ENCODE results near the gene UXS1. TPM values are rescaled to one million over a fixed set of nuclear protein-coding genes. Genes with fewer than 3 reads are reported as not detected.

UXS1 gene
- total RNA-seq, 1 donor from 2014 or later = 49.2 TPM

GRCh38 chr2:106097038-106098000, 96.8 kb downstream of the UXS1 start:
- Mint-ChIP-seq H3K9me3 (ENCODE audit: unreplicated experiment) (no peaks in the 10 kb centered on the region), H3K4me1 (ENCODE audit: low read depth, unreplicated experiment) (no peaks in the 10 kb centered on the region), H3K27me3 (ENCODE audit: low read depth, unreplicated experiment) (no peaks in the 10 kb centered on the region), H3K36me3 (ENCODE audit: low read depth, unreplicated experiment) (peaks cover 9% of the 10 kb centered on the region), H3K27ac (ENCODE audit: unreplicated experiment) (no peak overlapping the region), H3K4me3 (ENCODE audit: unreplicated experiment) (no peak overlapping the region)
- no peaks in the 10 kb centered on the region for H3K79me2 ChIP-seq (ENCODE audit: insufficient read depth, low read length)
- no peaks in the 10 kb centered on the region for H3K9me3 ChIP-seq (ENCODE audit: insufficient read depth, low read depth, low read length)
- no peak overlapping the region for H3K4me2 ChIP-seq (ENCODE audit: low read length)
- DNase-seq (ENCODE audit: low read depth) = no peak
- H4K20me1 ChIP-seq (ENCODE audit: insufficient read depth, low read length) = no peaks in the 10 kb centered on the region
- no peak overlapping the region for H3K4me3 ChIP-seq (ENCODE audit: insufficient read depth, low read depth, low read length)
- H3K27me3 ChIP-seq (ENCODE audit: insufficient read depth, low read length) = no peaks in the 10 kb centered on the region
- H3K27ac ChIP-seq (ENCODE audit: low read depth, low read length) = no peak overlapping the region
- TF ChIP-seq CTCF (IDR thresholded peaks at IDR 0.05; ENCODE audit: insufficient read depth, low read depth, low read length) = no peak
- no peak for FAIRE-seq
- no peaks in the 10 kb centered on the region for H3K36me3 ChIP-seq (ENCODE audit: insufficient read depth, low read length)
- H2AFZ ChIP-seq (ENCODE audit: low read depth, low read length) = no peak overlapping the region
- no peak overlapping the region for H3K9ac ChIP-seq (ENCODE audit: low read length)
- no peaks in the 10 kb centered on the region for H3K4me1 ChIP-seq (ENCODE audit: insufficient read depth, low read length)

GRCh38 chr2:106096299-106097037, 97.6 kb downstream of the UXS1 start:
- Mint-ChIP-seq H3K36me3 (ENCODE audit: low read depth, unreplicated experiment) (peaks cover 11% of the 10 kb centered on the region), H3K4me1 (ENCODE audit: low read depth, unreplicated experiment) (no peaks in the 10 kb centered on the region), H3K9me3 (ENCODE audit: unreplicated experiment) (no peaks in the 10 kb centered on the region), H3K27me3 (ENCODE audit: low read depth, unreplicated experiment) (no peaks in the 10 kb centered on the region), H3K4me3 (ENCODE audit: unreplicated experiment) (no peak overlapping the region), H3K27ac (ENCODE audit: unreplicated experiment) (no peak overlapping the region)
- no peak for DNase-seq (ENCODE audit: low read depth)
- no peak for FAIRE-seq
- no peaks in the 10 kb centered on the region for H3K36me3 ChIP-seq (ENCODE audit: insufficient read depth, low read length)
- H3K9ac ChIP-seq (ENCODE audit: low read length) = no peak overlapping the region
- no peaks in the 10 kb centered on the region for H4K20me1 ChIP-seq (ENCODE audit: insufficient read depth, low read length)
- H3K4me2 ChIP-seq (ENCODE audit: low read length) = no peak overlapping the region
- H3K4me3 ChIP-seq (ENCODE audit: insufficient read depth, low read depth, low read length) = no peak overlapping the region
- H3K79me2 ChIP-seq (ENCODE audit: insufficient read depth, low read length) = no peaks in the 10 kb centered on the region
- no peaks in the 10 kb centered on the region for H3K27me3 ChIP-seq (ENCODE audit: insufficient read depth, low read length)
- no peaks in the 10 kb centered on the region for H3K9me3 ChIP-seq (ENCODE audit: insufficient read depth, low read depth, low read length)
- TF ChIP-seq EZH2 (IDR thresholded peaks at IDR 0.05; ENCODE audit: insufficient read depth, low read length) (no peak), CTCF (IDR thresholded peaks at IDR 0.05; ENCODE audit: insufficient read depth, low read depth, low read length) (no peak)
- H2AFZ ChIP-seq (ENCODE audit: low read depth, low read length) = no peak overlapping the region
- H3K27ac ChIP-seq (ENCODE audit: low read depth, low read length) = no peak overlapping the region
- H3K4me1 ChIP-seq (ENCODE audit: insufficient read depth, low read length) = no peaks in the 10 kb centered on the region
